ENCODE data around the gene BCL11B.

GRCh38 chr14:99300190-99300589 lies 28.2 kb upstream of the BCL11B start:
- no peak for TF ChIP-seq CTCF (IDR thresholded peaks at IDR 0.05)
- TF ChIP-seq EZH2 (IDR thresholded peaks at IDR 0.05) = no peak

All from neural progenitor cell (in vitro differentiated cells).